CD4-positive, alpha-beta memory T cell (primary cell): ENCODE results near the gene CILP. TPM values are rescaled to one million over a fixed set of nuclear protein-coding genes. Genes with fewer than 3 reads are reported as not detected.

Experiments
- CTCF ChIA-PET: fragments of 350-600 bp; sonication (Branson Sonifier 250); formaldehyde crosslinking; loops from one replicate; lab custom pipeline; 2021; ENCODE audit warnings: inconsistent platforms; ENCODE audit not compliant: partially characterized antibody; lab: Charles Lee
- POLR2A ChIA-PET: fragments of 350-600 bp; sonication (Branson Sonifier 250); formaldehyde crosslinking; loops from one replicate; lab custom pipeline; 2021; ENCODE audit not compliant: partially characterized antibody; lab: Charles Lee
- DNase-seq, 5 donors: peaks; one replicate each; pipeline versions ENCODE4 v3.0.0 to v3.0.0-alpha.2; 2020 to 2022; ENCODE audit warnings: mixed read lengths in 1 of 5
- H3K27ac ChIP-seq: one replicate; pipeline ENCODE4 v1.7.0; 2013; ENCODE audit warnings: low read depth, low read length
- H3K27me3 ChIP-seq: 2 replicates; pipeline ENCODE4 v1.7.0; 2013; ENCODE audit warnings: mild to moderate bottlenecking, low read length, moderate library complexity; ENCODE audit not compliant: insufficient read depth
- H3K36me3 ChIP-seq: 2 replicates; pipeline ENCODE4 v1.7.0; 2013; ENCODE audit warnings: mild to moderate bottlenecking, low read length, moderate library complexity; ENCODE audit not compliant: insufficient read depth
- H3K4me1 ChIP-seq: 2 replicates; pipeline ENCODE4 v1.7.0; 2013; ENCODE audit warnings: mild to moderate bottlenecking, low read length, moderate library complexity; ENCODE audit not compliant: insufficient read depth
- H3K4me3 ChIP-seq, 2 donors: one replicate each; pipeline ENCODE4 v1.7.0; 2013; ENCODE audit warnings: low read length in 2 of 2, mild to moderate bottlenecking in 1 of 2
- H3K9me3 ChIP-seq, 2 donors: one replicate each; pipeline ENCODE4 v1.7.0; 2013; ENCODE audit warnings: low read length in 2 of 2, control low read depth in 1 of 2; ENCODE audit not compliant: control insufficient read depth in 1 of 2
- H3K27ac Mint-ChIP-seq, 7 donors: one replicate each; pipeline ENCODE4 v1.8.0; 2020 to 2021; ENCODE audit warnings: mixed read lengths in 7 of 7, mild to moderate bottlenecking in 6 of 7, inconsistent platforms in 3 of 7, moderate library complexity in 3 of 7
- H3K27me3 Mint-ChIP-seq, 2 donors: one replicate each; pipeline ENCODE4 v1.8.0; 2020 to 2021; ENCODE audit warnings: mixed read lengths in 2 of 2
- H3K36me3 Mint-ChIP-seq, 2 donors: one replicate each; pipeline ENCODE4 v1.8.0; 2020 to 2021; ENCODE audit warnings: mixed read lengths in 2 of 2, inconsistent platforms in 1 of 2, mild to moderate bottlenecking in 1 of 2
- H3K4me1 Mint-ChIP-seq, 4 donors: one replicate each; pipeline ENCODE4 v1.8.0; 2020 to 2021; ENCODE audit warnings: mixed read lengths in 4 of 4, mild to moderate bottlenecking in 1 of 4
- H3K4me3 Mint-ChIP-seq, 8 donors: one replicate each; pipeline ENCODE4 v1.8.0; 2020 to 2021; ENCODE audit warnings: mixed read lengths in 8 of 8, mild to moderate bottlenecking in 7 of 8, moderate library complexity in 6 of 8, inconsistent platforms in 3 of 8
- H3K9me3 Mint-ChIP-seq, 8 donors: one replicate each; pipeline ENCODE4 v1.8.0; 2020 to 2021; ENCODE audit warnings: mixed read lengths in 8 of 8, mild to moderate bottlenecking in 5 of 8, inconsistent platforms in 3 of 8, moderate library complexity in 1 of 8
- intact Hi-C: fragments of 100-400 bp; cut with micrococcal nuclease; formaldehyde crosslinking; loops from one replicate; pipeline ENCODE4 v1.15.1; 2023
- polyA plus RNA-seq, 2 donors: library from polyadenylated mRNA; unstranded; fragments of 300-500 nt; fragmentation: Illumina TruSeq; gene quantifications; one replicate each; pipeline ENCODE4 v1.2.3, GENCODE V29; 2021
- total RNA-seq, 2 experiments: library from RNA; stranded (reverse); gene quantifications; one replicate each; pipeline ENCODE4 v1.2.3, GENCODE V29; 2021

CILP gene
- total RNA-seq (under 1 TPM; 0.42 to 0.44 TPM), polyA plus RNA-seq (not detected)

GRCh38 chr15:65210770-65211481, at the start of gene CILP:
TSS of gene CILP (minus strand) at chr15:65211473. CDS start at chr15:65209755, 1,718 bp downstream.
- H3K4me1 ChIP-seq, result no peaks in the 10 kb centered on the region
- Mint-ChIP-seq H3K36me3 (no peaks in the 10 kb centered on the region), H3K4me1 (no peaks in the 10 kb centered on the region), H3K4me3 (no peak within 1 kb of the TSS), H3K27ac (no peak within 1 kb of the TSS), H3K27me3 (peaks cover 2 to 5% of the 10 kb centered on the region in 2 donors), H3K9me3 (no peaks in the 10 kb centered on the region)
- intact Hi-C loops, result no loop called here
- H3K9me3 ChIP-seq, result no peaks in the 10 kb centered on the region
- POLR2A ChIA-PET, result no interaction called here
- H3K27ac ChIP-seq, result no peak within 1 kb of the TSS
- H3K36me3 ChIP-seq, result no peaks in the 10 kb centered on the region
- no peak for DNase-seq
- no peaks in the 10 kb centered on the region for H3K27me3 ChIP-seq
- H3K4me3 ChIP-seq, result no peak within 1 kb of the TSS
- CTCF ChIA-PET, result interaction anchor here (1.1 kb wide), 1 partner anchor 25 kb away, joined by 3 read pairs; no protein-coding TSS in a partner anchor

GRCh38 chr15:65260968-65261367, 49.7 kb upstream of the CILP start:
- H3K27me3 ChIP-seq, result no peaks in the 10 kb centered on the region
- intact Hi-C loops, result no loop called here
- no peak overlapping the region for H3K27ac ChIP-seq
- H3K27me3 Mint-ChIP-seq, result no peaks in the 10 kb centered on the region
- H3K9me3 ChIP-seq, result no peaks in the 10 kb centered on the region
- peaks cover 0 to 2% (median 0%) of the 10 kb centered on the region in 4 donors for H3K4me1 Mint-ChIP-seq
- H3K4me3 ChIP-seq, result no peak overlapping the region
- no peak for DNase-seq
- no peaks in the 10 kb centered on the region for H3K4me1 ChIP-seq
- CTCF ChIA-PET, result no interaction called here
- H3K36me3 Mint-ChIP-seq, result peaks cover 67 to 77% of the 10 kb centered on the region in 2 donors
- peak overlapping the region in 1 of 7 donors; percentile 18 for H3K27ac Mint-ChIP-seq
- H3K4me3 Mint-ChIP-seq, result no peak overlapping the region
- peaks cover 50% of the 10 kb centered on the region for H3K36me3 ChIP-seq
- POLR2A ChIA-PET, result no interaction called here
- H3K9me3 Mint-ChIP-seq, result no peaks in the 10 kb centered on the region

DNA sequence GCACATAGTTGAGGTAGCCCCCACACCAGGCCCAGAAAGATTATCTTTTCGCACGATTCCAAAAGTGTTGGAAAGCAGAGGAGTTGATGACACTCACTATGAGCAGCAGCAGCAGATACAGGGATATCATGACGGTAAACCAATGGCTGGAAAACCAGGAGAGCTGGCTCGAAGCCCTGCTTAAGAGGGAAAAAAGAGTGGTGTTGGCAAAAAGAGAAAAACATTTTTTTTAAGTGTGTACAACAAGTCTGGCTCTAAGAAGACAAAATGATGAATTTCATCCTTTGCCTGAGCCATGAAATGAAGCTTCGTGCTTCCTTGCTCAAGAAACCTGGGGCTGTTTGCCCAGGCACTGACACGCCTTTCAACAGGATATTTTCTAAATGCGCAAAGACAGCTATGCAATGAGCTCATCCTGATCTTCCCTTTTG, 48.1 kb upstream of the CILP start:
- H3K27me3 ChIP-seq, result no peaks in the 10 kb centered on the region
- ChIA-PET POLR2A (no interaction called here), CTCF (no interaction called here)
- H3K27ac ChIP-seq, result no peak overlapping the region
- peaks cover 0 to 3% (median 0%) of the 10 kb centered on the region in 4 donors for H3K4me1 Mint-ChIP-seq
- H3K36me3 ChIP-seq, result peaks cover 42% of the 10 kb centered on the region
- no peak overlapping the region for H3K4me3 ChIP-seq
- H3K27me3 Mint-ChIP-seq, result no peaks in the 10 kb centered on the region
- H3K4me1 ChIP-seq, result no peaks in the 10 kb centered on the region
- peaks cover 69 to 73% of the 10 kb centered on the region in 2 donors for H3K36me3 Mint-ChIP-seq
- DNase-seq, result no peak
- no peaks in the 10 kb centered on the region for H3K9me3 ChIP-seq
- H3K4me3 Mint-ChIP-seq, result no peak overlapping the region
- no peak overlapping the region for H3K27ac Mint-ChIP-seq
- intact Hi-C loops, result no loop called here
- H3K9me3 Mint-ChIP-seq, result no peaks in the 10 kb centered on the region

DNA sequence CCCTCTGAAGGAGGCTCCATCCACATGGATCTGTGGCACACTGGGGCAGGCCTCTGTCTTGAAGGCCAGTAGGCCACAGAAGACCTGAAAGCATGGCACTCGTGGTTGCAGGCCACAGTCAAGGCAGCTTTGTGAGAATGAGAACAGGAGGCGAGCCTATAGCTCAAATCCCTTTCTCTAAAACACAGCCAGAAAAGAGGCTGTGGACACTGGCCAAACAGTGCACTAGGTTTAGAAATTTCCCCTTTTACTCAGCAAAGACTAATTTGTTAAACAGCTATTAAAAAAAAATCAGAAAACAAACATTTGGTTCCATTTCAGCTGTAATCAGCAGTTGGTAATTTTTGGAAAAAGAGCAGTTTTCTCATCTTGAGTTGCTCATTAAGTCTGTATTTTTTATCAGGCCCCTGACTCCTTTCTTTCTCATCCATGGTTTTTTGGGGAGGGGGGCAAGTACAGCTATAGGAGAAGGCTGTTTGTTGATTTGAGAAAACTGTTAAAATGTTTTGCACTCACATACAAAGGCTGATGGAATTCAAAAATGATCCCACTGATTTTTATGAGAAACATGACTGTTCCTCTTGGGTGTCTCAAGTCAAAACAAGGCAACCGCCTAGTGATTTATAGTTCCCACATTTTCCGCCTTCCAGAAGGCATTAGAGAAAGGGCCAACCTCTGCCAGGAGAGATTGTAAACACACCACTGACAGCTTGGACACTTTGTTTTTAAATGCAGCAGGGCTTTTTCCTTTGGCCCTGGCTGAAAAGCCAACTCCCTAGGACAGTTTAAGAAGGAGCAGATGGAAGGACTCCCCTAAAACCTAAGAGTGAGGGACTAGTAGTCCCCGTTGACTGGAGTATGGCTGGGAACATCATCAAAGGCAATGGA, 47.3 kb upstream of the CILP start:
- H3K4me3 ChIP-seq, result no peak overlapping the region
- Mint-ChIP-seq H3K36me3 (peaks cover 68 to 69% of the 10 kb centered on the region in 2 donors), H3K27me3 (no peaks in the 10 kb centered on the region), H3K27ac (no peak overlapping the region), H3K4me3 (no peak overlapping the region), H3K4me1 (peaks cover 0 to 3% (median 0%) of the 10 kb centered on the region in 4 donors), H3K9me3 (no peaks in the 10 kb centered on the region)
- no peaks in the 10 kb centered on the region for H3K4me1 ChIP-seq
- H3K9me3 ChIP-seq, result no peaks in the 10 kb centered on the region
- peaks cover 42% of the 10 kb centered on the region for H3K36me3 ChIP-seq
- DNase-seq, result no peak
- no peak overlapping the region for H3K27ac ChIP-seq
- intact Hi-C loops, result no loop called here
- ChIA-PET POLR2A (no interaction called here), CTCF (no interaction called here)
- H3K27me3 ChIP-seq, result no peaks in the 10 kb centered on the region

- peaks cover 48 to 50% of the 10 kb centered on the region in 2 donors for H3K36me3 Mint-ChIP-seq
- H3K9me3 Mint-ChIP-seq, result no peaks in the 10 kb centered on the region
- no peaks in the 10 kb centered on the region for H3K4me1 ChIP-seq
- peak overlapping the region in 1 of 7 donors; percentile 37 for H3K27ac Mint-ChIP-seq
- no peaks in the 10 kb centered on the region for H3K27me3 ChIP-seq
- H3K4me3 Mint-ChIP-seq, result no peak overlapping the region
- intact Hi-C loops, result no loop called here
- ChIA-PET POLR2A (no interaction called here), CTCF (interaction anchor here (0.7 kb wide), 1 partner anchor 128 kb away, joined by 3 read pairs; no protein-coding TSS in a partner anchor)
- no peak overlapping the region for H3K4me3 ChIP-seq
- H3K27ac ChIP-seq, result no peak overlapping the region
- peaks cover 27% of the 10 kb centered on the region for H3K36me3 ChIP-seq
- no peaks in the 10 kb centered on the region for H3K9me3 ChIP-seq
- H3K27me3 Mint-ChIP-seq, result no peaks in the 10 kb centered on the region
- peaks cover 0 to 3% (median under 1%) of the 10 kb centered on the region in 4 donors for H3K4me1 Mint-ChIP-seq
- DNase-seq, result no peak
Observed at GRCh38 chr15:65255486-65256140, 44.3 kb upstream of the CILP start.

DNA sequence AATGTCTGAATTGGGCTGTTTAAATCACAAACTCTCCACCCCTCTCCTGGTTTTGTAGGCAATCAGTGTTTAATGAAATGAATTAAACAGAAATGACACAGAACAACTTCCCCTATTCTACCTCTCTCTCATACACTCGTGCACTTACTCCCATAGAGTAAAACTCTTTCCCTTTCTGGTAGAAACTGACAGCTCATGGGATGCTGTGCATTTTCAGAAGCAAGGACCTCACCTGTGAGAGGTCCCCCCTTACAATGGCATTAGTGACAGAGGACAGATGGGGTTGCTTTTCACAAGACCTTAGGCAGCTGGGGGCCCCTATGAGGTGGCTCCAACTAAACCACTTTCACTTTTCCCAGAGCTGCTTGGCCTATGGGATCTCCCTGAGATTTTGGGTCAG, 43.5 kb upstream of the CILP start:
- ChIA-PET CTCF (no interaction called here), POLR2A (no interaction called here)
- Histone ChIP-seq H3K27me3 (no peaks in the 10 kb centered on the region), H3K4me1 (no peaks in the 10 kb centered on the region), H3K4me3 (no peak overlapping the region), H3K27ac (no peak overlapping the region), H3K36me3 (peaks cover 18% of the 10 kb centered on the region), H3K9me3 (no peaks in the 10 kb centered on the region)
- Mint-ChIP-seq H3K4me1 (peaks cover 0 to 5% (median 2%) of the 10 kb centered on the region in 4 donors), H3K36me3 (peaks cover 39 to 41% of the 10 kb centered on the region in 2 donors), H3K4me3 (no peak overlapping the region), H3K27ac (peak overlapping the region in 1 of 7 donors; percentile 38), H3K27me3 (no peaks in the 10 kb centered on the region), H3K9me3 (no peaks in the 10 kb centered on the region)
- intact Hi-C loops, result no loop called here
- DNase-seq, result no peak

DNA sequence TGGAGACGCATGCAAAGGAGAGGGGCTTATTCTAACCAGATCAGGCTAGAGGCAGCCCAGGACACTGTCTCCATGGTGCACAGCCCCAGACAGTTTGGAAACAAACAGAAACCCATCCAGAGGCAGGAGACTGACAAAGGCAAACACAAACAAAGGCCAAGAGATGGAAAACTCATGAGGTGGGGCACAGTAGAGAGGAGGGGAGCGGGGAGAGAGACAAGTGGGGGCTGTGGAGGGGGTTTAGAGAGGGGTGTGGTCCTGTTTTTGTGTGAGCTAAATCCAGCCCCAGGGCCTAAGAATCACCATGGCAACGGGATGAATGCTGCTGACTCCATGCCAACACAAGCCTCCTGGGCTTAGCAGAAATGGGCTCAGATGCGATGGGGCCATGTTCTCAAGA, 43.1 kb upstream of the CILP start:
- CTCF ChIA-PET, result no interaction called here
- Mint-ChIP-seq H3K27ac (no peak overlapping the region), H3K9me3 (no peaks in the 10 kb centered on the region), H3K4me1 (peaks cover 0 to 8% (median 2%) of the 10 kb centered on the region in 4 donors), H3K36me3 (peaks cover 35 to 37% of the 10 kb centered on the region in 2 donors), H3K4me3 (no peak overlapping the region), H3K27me3 (no peaks in the 10 kb centered on the region)
- no peaks in the 10 kb centered on the region for H3K27me3 ChIP-seq
- intact Hi-C loops, result no loop called here
- no peaks in the 10 kb centered on the region for H3K4me1 ChIP-seq
- peaks cover 14% of the 10 kb centered on the region for H3K36me3 ChIP-seq
- no peak overlapping the region for H3K4me3 ChIP-seq
- H3K9me3 ChIP-seq, result no peaks in the 10 kb centered on the region
- no peak for DNase-seq
- H3K27ac ChIP-seq, result no peak overlapping the region
- POLR2A ChIA-PET, result no interaction called here
